CD14-positive monocyte (primary cell): ENCODE results near the gene RNF123. TPM values are rescaled to one million over a fixed set of nuclear protein-coding genes. Genes with fewer than 3 reads are reported as not detected.
"Not testable (repeated sequence)": the region's sequence is repeated elsewhere in the genome, so short reads cannot be mapped to it uniquely, and the experiment has no call there.

Experiments used
- DNase-seq, 3 donors: peaks; one replicate each; pipeline ENCODE4 v3.0.0-alpha.2; 2011 to 2022
- H2AFZ ChIP-seq: 2 replicates; pipeline ENCODE4 v1.6.0; 2012; ENCODE audit warnings: mild to moderate bottlenecking, low read depth, low read length, inconsistent platforms; ENCODE audit not compliant: insufficient read depth, poor library complexity, severe bottlenecking
- H3K27ac ChIP-seq, 2 donors: 1 replicate in 1 of 2; 2 replicates in 1 of 2; pipeline ENCODE4 v1.5.1; 2012 to 2013; ENCODE audit warnings: low read length in 2 of 2, control low read depth in 1 of 2, inconsistent platforms in 1 of 2, low read depth in 1 of 2, mild to moderate bottlenecking in 1 of 2
- H3K27me3 ChIP-seq, 2 donors: one replicate each; pipeline versions ENCODE4 v1.6.0 to v1.6.1; 2011 to 2013; ENCODE audit warnings: low read length in 2 of 2; ENCODE audit not compliant: control insufficient read depth in 2 of 2, insufficient read depth in 2 of 2
- H3K36me3 ChIP-seq, 2 donors: replicated peaks in 1 of 2; 1 replicate in 1 of 2; 2 replicates in 1 of 2; pipeline versions ENCODE4 v1.5.1 to v1.6.1; 2012 to 2013; ENCODE audit warnings: low read length in 2 of 2, control low read depth in 1 of 2, inconsistent platforms in 1 of 2, mild to moderate bottlenecking in 1 of 2; ENCODE audit not compliant: insufficient read depth in 2 of 2, control insufficient read depth in 1 of 2
- H3K4me1 ChIP-seq, 2 donors: 1 replicate in 1 of 2; 2 replicates in 1 of 2; pipeline versions ENCODE4 v1.5.1 to v1.6.1; 2012 to 2013; ENCODE audit warnings: low read length in 2 of 2, control low read depth in 1 of 2, inconsistent platforms in 1 of 2, mild to moderate bottlenecking in 1 of 2, moderate library complexity in 1 of 2; ENCODE audit not compliant: insufficient read depth in 2 of 2, control insufficient read depth in 1 of 2
- H3K4me2 ChIP-seq: replicated peaks from 2 replicates; pipeline ENCODE3; 2012; ENCODE audit warnings: low read length, moderate library complexity, mild to moderate bottlenecking; ENCODE audit not compliant: poor library complexity, severe bottlenecking; ENCODE audit errors: extremely low read depth
- H3K4me3 ChIP-seq, 3 experiments: fragments of 200-600 bp in 1 of 3; sonication (generic) in 1 of 3; replicated peaks in 1 of 3; 1 replicate in 2 of 3; 2 replicates in 1 of 3; pipeline ENCODE4 v1.5.1; 2011 to 2013; ENCODE audit warnings: low read length in 3 of 3, mild to moderate bottlenecking in 3 of 3, control low read depth in 2 of 3, low read depth in 2 of 3, inconsistent platforms in 1 of 3, moderate library complexity in 1 of 3
- H3K79me2 ChIP-seq: 2 replicates; pipeline ENCODE4 v1.6.0; 2012; ENCODE audit warnings: mild to moderate bottlenecking, control low read depth, inconsistent platforms, low read length, moderate library complexity; ENCODE audit not compliant: insufficient read depth
- H3K9ac ChIP-seq: 2 replicates; pipeline ENCODE4 v1.6.0; 2017; ENCODE audit warnings: low read length, mild to moderate bottlenecking; ENCODE audit not compliant: insufficient read depth, poor library complexity, severe bottlenecking
- H3K9me3 ChIP-seq, 2 donors: replicated peaks in 1 of 2; 1 replicate in 1 of 2; 2 replicates in 1 of 2; pipeline versions ENCODE4 v1.5.1 to v1.6.1; 2012 to 2013; ENCODE audit warnings: low read length in 2 of 2, control low read depth in 1 of 2; ENCODE audit not compliant: control insufficient read depth in 1 of 2, insufficient read depth in 1 of 2
- H4K20me1 ChIP-seq: 2 replicates; pipeline ENCODE4 v1.6.0; 2012; ENCODE audit warnings: mild to moderate bottlenecking, low read length, control low read depth, moderate library complexity; ENCODE audit not compliant: insufficient read depth
- H3K27ac Mint-ChIP-seq, 7 donors: one replicate each; pipeline ENCODE4 v1.8.0; 2020; ENCODE audit warnings: mild to moderate bottlenecking in 7 of 7, mixed read lengths in 7 of 7, moderate library complexity in 6 of 7, inconsistent platforms in 2 of 7
- H3K27me3 Mint-ChIP-seq, 3 donors: one replicate each; pipeline ENCODE4 v1.8.0; 2021 to 2022; ENCODE audit warnings: low read depth in 3 of 3, mild to moderate bottlenecking in 3 of 3, mixed read lengths in 3 of 3, moderate library complexity in 3 of 3, inconsistent platforms in 1 of 3
- H3K36me3 Mint-ChIP-seq, 2 donors: one replicate each; pipeline ENCODE4 v1.8.0; 2020; ENCODE audit warnings: mixed read lengths in 2 of 2, inconsistent platforms in 1 of 2, mild to moderate bottlenecking in 1 of 2
- H3K4me1 Mint-ChIP-seq: one replicate; pipeline ENCODE4 v1.8.0; 2020; ENCODE audit warnings: mild to moderate bottlenecking, mixed read lengths
- H3K4me3 Mint-ChIP-seq, 2 donors: one replicate each; pipeline ENCODE4 v1.8.0; 2020; ENCODE audit warnings: mild to moderate bottlenecking in 2 of 2, mixed read lengths in 2 of 2, moderate library complexity in 1 of 2
- H3K9me3 Mint-ChIP-seq, 7 donors: one replicate each; pipeline ENCODE4 v1.8.0; 2020 to 2022; ENCODE audit warnings: mixed read lengths in 7 of 7, mild to moderate bottlenecking in 6 of 7, moderate library complexity in 6 of 7, inconsistent platforms in 2 of 7
- WGBS: methylation state at CpG from one replicate; pipeline ENCODE4 v1.1.5; 2013; ENCODE audit warnings: missing lambda C conversion rate; ENCODE audit not compliant: insufficient coverage; 5-methylcytosine and 5-hydroxymethylcytosine counted together
- intact Hi-C, 2 donors: fragments of 100-400 bp; cut with micrococcal nuclease; formaldehyde crosslinking; loops; one replicate each; pipeline versions ENCODE4 v1.15.0 to v1.15.1; 2023
- polyA plus RNA-seq, 3 donors: library from polyadenylated mRNA; depleted of rRNA in 1 of 3; unstranded in 2 of 3; stranded (reverse) in 1 of 3; fragments of 300-500 nt in 2 of 3; fragments of >200 nt in 1 of 3; fragmentation: Illumina TruSeq in 2 of 3; gene quantifications; 1 replicate in 2 of 3; 2 replicates in 1 of 3; pipeline ENCODE4 v1.2.3, GENCODE V29; 2012 to 2021

RNF123 gene
- polyA plus RNA-seq, 3 donors: 11.1 to 46.2 (median 15.7) TPM

DNA sequence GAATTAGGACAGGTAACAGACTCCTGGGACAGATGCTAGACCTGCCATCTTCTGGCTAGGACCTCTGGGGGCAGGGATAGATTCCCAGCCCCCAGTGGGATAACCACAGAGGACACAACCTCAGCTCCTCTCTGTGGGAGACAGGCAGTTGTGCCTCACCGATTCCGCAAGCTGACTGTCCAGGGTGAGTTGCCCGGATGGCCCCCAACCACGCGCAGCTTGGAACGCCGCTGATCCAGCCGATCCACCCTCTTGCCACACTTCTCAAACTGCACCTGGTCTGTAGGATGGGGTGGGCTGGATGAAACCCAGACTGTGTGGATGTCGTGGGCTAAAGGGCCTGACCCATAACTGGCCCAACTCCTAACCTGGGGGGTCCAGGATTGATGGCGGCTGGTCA, 4.3 kb upstream of the RNF123 start:
- H3K27me3 Mint-ChIP-seq: peaks cover 23 to 34% (median 32%) of the 10 kb centered on the region in 3 donors
- H3K79me2 ChIP-seq, H3K27ac ChIP-seq, H3K9ac ChIP-seq, DNase-seq, H2AFZ ChIP-seq, H4K20me1 ChIP-seq, H3K4me3 ChIP-seq, H3K9me3 ChIP-seq, intact Hi-C loops, H3K27ac Mint-ChIP-seq, H3K9me3 Mint-ChIP-seq, H3K4me2 ChIP-seq: not testable (repeated sequence)
- Histone ChIP-seq H3K27me3 (peaks cover 0 to 27% of the 10 kb centered on the region in 2 donors), H3K36me3 (peaks cover 38 to 47% of the 10 kb centered on the region in 2 donors), H3K4me1 (peaks cover 15 to 16% of the 10 kb centered on the region in 2 donors)
- peak overlapping the region in 1 of 2 donors; percentile 65 for H3K4me3 Mint-ChIP-seq
- no CpG with 5 or more reads among the region's 10 CpGs for WGBS
- H3K36me3 Mint-ChIP-seq: peaks cover 50 to 52% of the 10 kb centered on the region in 2 donors
- H3K4me1 Mint-ChIP-seq: peaks cover 26% of the 10 kb centered on the region

GRCh38 chr3:49685846-49686245, 3.5 kb upstream of the RNF123 start:
- H2AFZ ChIP-seq, H3K9me3 Mint-ChIP-seq, H3K4me2 ChIP-seq, H3K27ac ChIP-seq, H3K9me3 ChIP-seq, DNase-seq, H4K20me1 ChIP-seq, H3K27ac Mint-ChIP-seq, H3K9ac ChIP-seq, intact Hi-C loops, H3K4me3 ChIP-seq: not testable (repeated sequence)
- Mint-ChIP-seq H3K36me3 (peaks cover 42 to 45% of the 10 kb centered on the region in 2 donors), H3K27me3 (peaks cover 23 to 34% (median 32%) of the 10 kb centered on the region in 3 donors), H3K4me3 (peak overlapping the region in 1 of 2 donors; percentile 35), H3K4me1 (peaks cover 33% of the 10 kb centered on the region)
- WGBS: 26% methylated on average over 29 of the region's 36 CpGs
- H3K79me2 ChIP-seq: peaks cover 15% of the 10 kb centered on the region
- peaks cover 0 to 27% of the 10 kb centered on the region in 2 donors for H3K27me3 ChIP-seq
- H3K36me3 ChIP-seq: peaks cover 31 to 39% of the 10 kb centered on the region in 2 donors
- peaks cover 22 to 24% of the 10 kb centered on the region in 2 donors for H3K4me1 ChIP-seq

- DNase-seq, intact Hi-C loops, H3K4me2 ChIP-seq, H3K27ac ChIP-seq, H3K9ac ChIP-seq, H3K27ac Mint-ChIP-seq, H4K20me1 ChIP-seq, H3K9me3 ChIP-seq, H2AFZ ChIP-seq, H3K4me3 ChIP-seq, H3K9me3 Mint-ChIP-seq: not testable (repeated sequence)
- peaks cover 38% of the 10 kb centered on the region for H3K4me1 Mint-ChIP-seq
- H3K4me1 ChIP-seq: peaks cover 27% of the 10 kb centered on the region in 2 donors
- WGBS: 2% methylated on average over 12 of the region's 29 CpGs
- peaks cover 20% of the 10 kb centered on the region for H3K79me2 ChIP-seq
- peak overlapping the region; percentile 43 to 48 for H3K4me3 Mint-ChIP-seq
- H3K27me3 ChIP-seq: peaks cover 0 to 27% of the 10 kb centered on the region in 2 donors
- H3K36me3 ChIP-seq: peaks cover 26 to 34% of the 10 kb centered on the region in 2 donors
- peaks cover 23 to 34% (median 32%) of the 10 kb centered on the region in 3 donors for H3K27me3 Mint-ChIP-seq
- peaks cover 37 to 41% of the 10 kb centered on the region in 2 donors for H3K36me3 Mint-ChIP-seq
Observed at GRCh38 chr3:49686346-49686745, 3.0 kb upstream of the RNF123 start.

DNA sequence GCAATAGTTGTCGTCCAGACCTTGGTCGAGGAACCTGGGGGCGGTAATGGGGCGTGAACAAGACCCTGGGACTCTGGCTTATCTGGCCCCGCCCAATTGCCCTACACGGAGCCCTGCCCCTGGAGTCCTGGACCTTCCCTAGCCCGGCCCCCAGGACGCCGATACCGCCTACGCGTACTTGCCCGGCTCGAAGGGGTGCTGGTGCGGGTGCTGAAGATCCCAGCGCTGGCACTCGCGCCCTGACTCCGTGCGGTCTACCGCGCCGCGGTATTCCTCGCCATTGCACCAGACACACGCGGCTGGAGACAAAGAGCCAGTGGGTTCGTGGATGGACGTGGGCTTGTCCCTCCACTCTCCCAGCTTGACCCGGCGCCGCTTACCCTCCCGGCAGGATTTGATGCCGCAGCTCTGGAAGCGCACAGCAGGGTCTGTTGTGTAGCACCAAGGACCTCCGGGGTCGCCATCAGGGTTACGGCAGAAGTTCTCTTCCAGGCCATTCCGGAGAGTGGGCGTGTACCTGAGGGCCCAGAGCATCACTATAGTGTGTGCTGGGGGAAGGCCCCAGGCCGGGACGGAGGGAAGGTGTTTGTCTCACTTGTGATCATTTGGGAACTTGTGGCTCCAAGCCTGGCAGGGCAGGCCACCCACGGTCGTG, 2.5 kb upstream of the RNF123 start:
- Mint-ChIP-seq H3K4me3 (peak overlapping the region in 1 of 2 donors; percentile 67), H3K27me3 (peaks cover 23 to 34% (median 32%) of the 10 kb centered on the region in 3 donors), H3K4me1 (peaks cover 38% of the 10 kb centered on the region), H3K27ac (peak overlapping the region in 1 of 7 donors; percentile 19), H3K36me3 (peaks cover 34 to 35% of the 10 kb centered on the region in 2 donors)
- H4K20me1 ChIP-seq, H3K9ac ChIP-seq, H3K4me3 ChIP-seq, intact Hi-C loops, H3K9me3 ChIP-seq, H3K9me3 Mint-ChIP-seq, H2AFZ ChIP-seq, H3K27ac ChIP-seq, DNase-seq, H3K4me2 ChIP-seq: not testable (repeated sequence)
- 14% methylated on average over 35 of the region's 44 CpGs for WGBS
- Histone ChIP-seq H3K4me1 (peaks cover 27 to 29% of the 10 kb centered on the region in 2 donors), H3K36me3 (peaks cover 20 to 29% of the 10 kb centered on the region in 2 donors), H3K79me2 (peaks cover 23% of the 10 kb centered on the region), H3K27me3 (peaks cover 0 to 27% of the 10 kb centered on the region in 2 donors)
